Keratinocyte (primary cell): Measurements from ENCODE around the gene PNMA8B. TPM values are rescaled to one million over a fixed set of nuclear protein-coding genes. Genes with fewer than 3 reads are reported as not detected.

Experiments
- DNase-seq: peaks from one replicate; pipeline ENCODE4 v3.0.0-alpha.2; 2011; ENCODE audit warnings: low read depth, missing footprints, low spot score
- FAIRE-seq: peaks from 2 replicates; lab custom pipeline; 2011; peaks lifted over from hg19 to GRCh38; lab: Jason Lieb, UNC
- H2AFZ ChIP-seq: 2 replicates; pipeline ENCODE4 v1.6.0; 2012; ENCODE audit warnings: low read length, control low read depth, inconsistent platforms; ENCODE audit not compliant: control insufficient read depth
- H3K27ac ChIP-seq: 2 replicates; pipeline ENCODE4 v1.5.1; 2011; ENCODE audit warnings: low read length; ENCODE audit not compliant: control insufficient read depth, insufficient read depth
- H3K27me3 ChIP-seq: 3 replicates; pipeline ENCODE4 v1.6.0; 2011; ENCODE audit warnings: low read length; ENCODE audit not compliant: control insufficient read depth, insufficient read depth; ENCODE audit errors: extremely low read depth
- H3K36me3 ChIP-seq, 2 experiments: 2 replicates in 1 of 2; 3 replicates in 1 of 2; pipeline ENCODE4 v1.5.1; 2011; ENCODE audit warnings: low read length in 2 of 2, mild to moderate bottlenecking in 1 of 2; ENCODE audit not compliant: control insufficient read depth in 2 of 2, insufficient read depth in 2 of 2; ENCODE audit errors: extremely low read depth in 1 of 2
- H3K4me1 ChIP-seq: 3 replicates; pipeline ENCODE4 v1.5.1; 2011; ENCODE audit warnings: low read length; ENCODE audit not compliant: control insufficient read depth, insufficient read depth; ENCODE audit errors: extremely low read depth
- H3K4me2 ChIP-seq: 3 replicates; pipeline ENCODE4 v1.6.0; 2011; ENCODE audit warnings: low read depth, low read length; ENCODE audit not compliant: control insufficient read depth, insufficient read depth; ENCODE audit errors: extremely low read depth
- H3K4me3 ChIP-seq, 3 experiments: fragments of 200-600 bp in 1 of 3; sonication (generic) in 1 of 3; 2 replicates in 2 of 3; 3 replicates in 1 of 3; pipeline ENCODE4 v1.5.1; 2011 to 2016; ENCODE audit warnings: low read length in 3 of 3, mild to moderate bottlenecking in 3 of 3, control low read depth in 2 of 3, inconsistent platforms in 1 of 3, low read depth in 1 of 3, mixed read lengths in 1 of 3, mixed run types in 1 of 3, moderate library complexity in 1 of 3; ENCODE audit not compliant: control insufficient read depth in 2 of 3, insufficient read depth in 2 of 3; ENCODE audit errors: extremely low read depth in 1 of 3
- H3K79me2 ChIP-seq: 2 replicates; pipeline ENCODE4 v1.6.0; 2012; ENCODE audit warnings: low read length; ENCODE audit not compliant: control insufficient read depth, insufficient read depth
- H3K9ac ChIP-seq: 3 replicates; pipeline ENCODE4 v1.6.0; 2011; ENCODE audit warnings: low read length; ENCODE audit not compliant: control insufficient read depth, insufficient read depth; ENCODE audit errors: extremely low read depth
- H3K9me1 ChIP-seq: 3 replicates; pipeline ENCODE4 v1.6.0; 2011; ENCODE audit warnings: low read length; ENCODE audit not compliant: control insufficient read depth, insufficient read depth; ENCODE audit errors: extremely low read depth
- H3K9me3 ChIP-seq: 2 replicates; pipeline ENCODE4 v1.5.1; 2012; ENCODE audit warnings: low read depth, low read length; ENCODE audit not compliant: control insufficient read depth
- H4K20me1 ChIP-seq: 3 replicates; pipeline ENCODE4 v1.6.0; 2011; ENCODE audit warnings: low read length; ENCODE audit not compliant: control insufficient read depth, insufficient read depth; ENCODE audit errors: extremely low read depth
- CTCF ChIP-seq, 3 experiments: IDR thresholded peaks in 1 of 3; conservative IDR thresholded peaks in 1 of 3; optimal IDR thresholded peaks in 1 of 3; 2 replicates in 2 of 3; 3 replicates in 1 of 3; pipeline versions ENCODE3 to v1.5.1; 2011; ENCODE audit warnings: low read length in 3 of 3, mild to moderate bottlenecking in 3 of 3, moderate library complexity in 2 of 3, control low read depth in 1 of 3, inconsistent platforms in 1 of 3; ENCODE audit not compliant: insufficient read depth in 2 of 3; ENCODE audit errors: extremely low read depth in 1 of 3
- EZH2 ChIP-seq: IDR thresholded peaks from one replicate; pipeline ENCODE4 v1.6.1; 2012; ENCODE audit warnings: inconsistent platforms, mild to moderate bottlenecking, low read length, moderate library complexity
- dilution Hi-C: fragments of 300-500 bp; cut with MboI; formaldehyde crosslinking; loops from one replicate; pipeline ENCODE4 v1.7.0; 2020; ENCODE audit warnings: low sequenced_read_pairs; ENCODE audit not compliant: extremely low pct_ligation_motif_present
- polyA plus RNA-seq, 5 experiments: library from polyadenylated mRNA; depleted of rRNA in 3 of 5; stranded (reverse) in 3 of 5; stranded (forward) in 1 of 5; unstranded in 1 of 5; fragments of >200 nt; gene quantifications; 1 replicate in 1 of 5; 2 replicates in 3 of 5; 3 replicates in 1 of 5; pipeline versions ENCODE4 v1.2.1 to v1.2.3, GENCODE V29; 2011 to 2012; ENCODE audit warnings: missing spikeins in 2 of 5, low read depth in 1 of 5, low replicate concordance in 1 of 5

Gene PNMA8B
- polyA plus RNA-seq, 1 donor (not counting 4 experiments of a cell fraction or from before 2014, with no cell fraction given), result not detected

GRCh38 chr19:46542428-46543230, 47.0 kb upstream of the PNMA8B start:
- FAIRE-seq, result peak; percentile 76

GRCh38 chr19:46537136-46538097, 41.8 kb upstream of the PNMA8B start:
- Histone ChIP-seq H3K9me3 (no peaks in the 10 kb centered on the region), H3K27me3 (no peaks in the 10 kb centered on the region), H3K9me1 (no peaks in the 10 kb centered on the region), H3K36me3 (no peaks in the 10 kb centered on the region), H3K27ac (no peak overlapping the region), H3K79me2 (no peaks in the 10 kb centered on the region), H3K4me2 (no peak overlapping the region), H3K4me3 (no peak overlapping the region), H2AFZ (no peak overlapping the region), H4K20me1 (no peaks in the 10 kb centered on the region), H3K4me1 (no peaks in the 10 kb centered on the region), H3K9ac (no peak overlapping the region)
- TF ChIP-seq EZH2, result no peak
- peak; percentile 91 to 95 (median 92) for TF ChIP-seq CTCF (optimal IDR thresholded peaks at IDR 0.05 in 1 of 3, IDR thresholded peaks at IDR 0.05 in 1 of 3, conservative IDR thresholded peaks at IDR 0.05 in 1 of 3; ENCODE audit: extremely low read depth in 1 of 3, insufficient read depth in 2 of 3, low read length in 3 of 3)
- DNase-seq (no peak), FAIRE-seq (peak; percentile 61)
- dilution Hi-C loops, result no loop called here

More at GRCh38 chr19:46542428-46543230, 47.0 kb upstream of the PNMA8B start:
- TF ChIP-seq CTCF (optimal IDR thresholded peaks at IDR 0.05 in 1 of 3, IDR thresholded peaks at IDR 0.05 in 1 of 3, conservative IDR thresholded peaks at IDR 0.05 in 1 of 3; ENCODE audit: extremely low read depth in 1 of 3, insufficient read depth in 2 of 3, low read length in 3 of 3) (peak; percentile 74 to 76 (median 76)), EZH2 (no peak)
- Histone ChIP-seq H2AFZ (no peak overlapping the region), H4K20me1 (no peaks in the 10 kb centered on the region), H3K4me1 (no peaks in the 10 kb centered on the region), H3K9me1 (no peaks in the 10 kb centered on the region), H3K4me3 (no peak overlapping the region), H3K36me3 (no peaks in the 10 kb centered on the region), H3K4me2 (no peak overlapping the region), H3K9ac (no peak overlapping the region), H3K9me3 (no peaks in the 10 kb centered on the region), H3K79me2 (no peaks in the 10 kb centered on the region), H3K27ac (no peak overlapping the region), H3K27me3 (no peaks in the 10 kb centered on the region)
- dilution Hi-C loops, result no loop called here
- DNase-seq, result peak; percentile 55
